Natural killer cell (primary cell): ENCODE measurements around the gene LHPP. TPM values are rescaled to one million over a fixed set of nuclear protein-coding genes. Genes with fewer than 3 reads are reported as not detected.

ENCODE experiments used
- ATAC-seq, 3 donors: fragments of 150-1000 bp in 2 of 3; fragments of 200-7000 bp in 1 of 3; cut with Tn5 transposase; 1 replicate in 1 of 3; 2 replicates in 2 of 3; pipeline ENCODE4 v1.10.0; 2021; ENCODE audit warnings: mild to moderate bottlenecking in 2 of 3, moderate library complexity in 2 of 3
- DNase-seq, 2 donors: peaks; one replicate each; pipeline versions ENCODE4 v3.0.0 to v3.0.0-alpha.2; 2013 to 2021; ENCODE audit warnings: mixed read lengths in 1 of 2
- H3K27ac ChIP-seq: one replicate; pipeline ENCODE4 v1.5.1; 2013; ENCODE audit warnings: mild to moderate bottlenecking, low read length
- H3K27me3 ChIP-seq: one replicate; pipeline ENCODE4 v1.6.1; 2013; ENCODE audit warnings: low read length; ENCODE audit not compliant: control insufficient read depth, insufficient read depth
- H3K36me3 ChIP-seq: one replicate; pipeline ENCODE4 v1.6.1; 2013; ENCODE audit warnings: low read length; ENCODE audit not compliant: control insufficient read depth, insufficient read depth
- H3K4me1 ChIP-seq: one replicate; pipeline ENCODE4 v1.6.1; 2013; ENCODE audit warnings: low read length; ENCODE audit not compliant: control insufficient read depth, insufficient read depth
- H3K4me3 ChIP-seq: one replicate; pipeline ENCODE4 v1.5.1; 2013; ENCODE audit warnings: low read length
- H3K9me3 ChIP-seq: one replicate; pipeline ENCODE4 v1.6.1; 2013; ENCODE audit warnings: low read length; ENCODE audit not compliant: control insufficient read depth, insufficient read depth
- H3K27ac Mint-ChIP-seq, 2 donors: one replicate each; pipeline ENCODE4 v1.8.0; 2022; ENCODE audit warnings: mild to moderate bottlenecking in 2 of 2, mixed read lengths in 2 of 2, moderate library complexity in 1 of 2
- H3K27me3 Mint-ChIP-seq, 2 donors: one replicate each; pipeline ENCODE4 v1.8.0; 2022; ENCODE audit warnings: low read depth in 2 of 2, mixed read lengths in 2 of 2
- H3K36me3 Mint-ChIP-seq: one replicate; pipeline ENCODE4 v1.8.0; 2022; ENCODE audit warnings: mixed read lengths
- H3K4me1 Mint-ChIP-seq, 2 donors: one replicate each; pipeline ENCODE4 v1.8.0; 2022; ENCODE audit warnings: mixed read lengths in 2 of 2
- H3K4me3 Mint-ChIP-seq: one replicate; pipeline ENCODE4 v1.8.0; 2022; ENCODE audit warnings: mild to moderate bottlenecking, moderate library complexity, mixed read lengths
- H3K9me3 Mint-ChIP-seq, 2 donors: one replicate each; pipeline ENCODE4 v1.8.0; 2022; ENCODE audit warnings: mixed read lengths in 2 of 2
- WGBS: methylation state at CpG from one replicate; pipeline ENCODE4 v1.1.7; 2013; ENCODE audit warnings: missing lambda C conversion rate; ENCODE audit not compliant: insufficient coverage; 5-methylcytosine and 5-hydroxymethylcytosine counted together
- intact Hi-C: fragments of 100-400 bp; cut with micrococcal nuclease; formaldehyde crosslinking; loops from one replicate; pipeline ENCODE4 v1.14.2; 2022
- total RNA-seq, 4 donors: library from RNA; stranded (reverse); fragments of 120-200 nt in 1 of 4; gene quantifications; one replicate each; pipeline versions ENCODE4 v1.2.3 to v1.2.4, GENCODE V29; 2013 to 2022
- TF ChIP-seq, protein P1 (sequence below): fragments of 200-600 bp; IDR thresholded peaks from one replicate; pipeline ENCODE4 v1.8.0; 2022; ENCODE audit warnings: antibody characterized with exemption

LHPP gene
- total RNA-seq, 3 donors from 2014 or later (not counting 1 experiment from before 2014, with no cell fraction given), result 12.3 to 19.3 (median 14.8) TPM

DNA sequence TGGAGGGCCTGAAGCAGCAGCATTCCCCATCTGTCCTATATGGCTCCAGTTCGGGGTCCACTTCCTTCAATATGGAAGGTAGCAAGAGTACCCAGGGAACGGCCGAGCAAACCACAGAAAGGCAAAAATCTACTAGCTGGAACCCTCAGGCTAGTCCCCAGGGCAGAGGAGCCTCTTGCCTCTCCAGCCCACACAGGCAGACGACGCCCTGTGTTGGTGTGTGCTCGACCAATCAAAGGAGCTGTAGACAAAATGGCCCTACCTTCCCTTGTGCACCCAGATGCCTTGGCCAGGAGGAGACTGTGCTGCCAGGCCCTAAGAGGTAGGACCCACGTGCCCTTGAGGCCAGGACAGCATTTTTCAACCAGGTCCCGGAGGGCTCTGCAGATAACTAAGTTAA, 191.1 kb downstream of the LHPP start:
- peak overlapping the region; percentile 97 to 99 for H3K27ac Mint-ChIP-seq
- WGBS, result 59% methylated on average over 8 of the region's 8 CpGs
- no peaks in the 10 kb centered on the region for H3K27me3 Mint-ChIP-seq
- intact Hi-C loops, result loop anchor here (10.0 kb wide), 1 partner anchor 878 kb away; no protein-coding TSS in a partner anchor
- Histone ChIP-seq H3K27me3 (no peaks in the 10 kb centered on the region), H3K4me3 (no peak overlapping the region), H3K4me1 (peaks cover 96% of the 10 kb centered on the region), H3K36me3 (peaks cover 9% of the 10 kb centered on the region), H3K27ac (peak overlapping the region; percentile 84), H3K9me3 (no peaks in the 10 kb centered on the region)
- no peaks in the 10 kb centered on the region for H3K36me3 Mint-ChIP-seq
- ATAC-seq (no peak), DNase-seq (no peak)
- peaks cover 53 to 87% of the 10 kb centered on the region in 2 donors for H3K4me1 Mint-ChIP-seq
- H3K9me3 Mint-ChIP-seq, result no peaks in the 10 kb centered on the region
- H3K4me3 Mint-ChIP-seq, result no peak overlapping the region
- TF ChIP-seq, protein P1, sequence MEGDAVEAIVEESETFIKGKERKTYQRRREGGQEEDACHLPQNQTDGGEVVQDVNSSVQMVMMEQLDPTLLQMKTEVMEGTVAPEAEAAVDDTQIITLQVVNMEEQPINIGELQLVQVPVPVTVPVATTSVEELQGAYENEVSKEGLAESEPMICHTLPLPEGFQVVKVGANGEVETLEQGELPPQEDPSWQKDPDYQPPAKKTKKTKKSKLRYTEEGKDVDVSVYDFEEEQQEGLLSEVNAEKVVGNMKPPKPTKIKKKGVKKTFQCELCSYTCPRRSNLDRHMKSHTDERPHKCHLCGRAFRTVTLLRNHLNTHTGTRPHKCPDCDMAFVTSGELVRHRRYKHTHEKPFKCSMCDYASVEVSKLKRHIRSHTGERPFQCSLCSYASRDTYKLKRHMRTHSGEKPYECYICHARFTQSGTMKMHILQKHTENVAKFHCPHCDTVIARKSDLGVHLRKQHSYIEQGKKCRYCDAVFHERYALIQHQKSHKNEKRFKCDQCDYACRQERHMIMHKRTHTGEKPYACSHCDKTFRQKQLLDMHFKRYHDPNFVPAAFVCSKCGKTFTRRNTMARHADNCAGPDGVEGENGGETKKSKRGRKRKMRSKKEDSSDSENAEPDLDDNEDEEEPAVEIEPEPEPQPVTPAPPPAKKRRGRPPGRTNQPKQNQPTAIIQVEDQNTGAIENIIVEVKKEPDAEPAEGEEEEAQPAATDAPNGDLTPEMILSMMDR, result no peak

DNA sequence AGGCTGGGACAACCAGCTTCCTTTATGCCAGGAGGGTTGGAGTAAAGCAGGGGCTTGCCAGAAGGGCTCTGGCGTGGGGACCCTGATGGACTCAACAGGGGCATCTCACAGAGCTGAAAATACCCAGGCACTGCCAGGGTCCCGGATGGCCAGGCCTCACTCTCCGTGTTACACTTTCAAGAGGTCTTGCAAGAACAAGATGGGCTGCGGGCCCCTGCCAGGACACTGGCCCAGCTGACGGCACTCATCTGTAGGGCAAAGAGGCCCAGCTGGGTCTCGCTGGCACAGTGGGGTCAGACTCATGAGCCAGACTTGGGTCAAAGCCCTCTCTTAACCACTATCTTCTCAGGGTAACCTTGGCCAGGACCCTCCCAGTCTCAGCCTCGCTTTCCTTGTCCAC, 191.7 kb downstream of the LHPP start:
- Histone ChIP-seq H3K36me3 (peaks cover 9% of the 10 kb centered on the region), H3K4me1 (peaks cover 96% of the 10 kb centered on the region), H3K4me3 (no peak overlapping the region), H3K27me3 (no peaks in the 10 kb centered on the region), H3K9me3 (no peaks in the 10 kb centered on the region), H3K27ac (peak overlapping the region; percentile 84)
- Mint-ChIP-seq H3K9me3 (no peaks in the 10 kb centered on the region), H3K4me3 (no peak overlapping the region), H3K4me1 (peaks cover 53 to 87% of the 10 kb centered on the region in 2 donors), H3K27ac (peak overlapping the region; percentile 97 to 99), H3K36me3 (no peaks in the 10 kb centered on the region), H3K27me3 (no peaks in the 10 kb centered on the region)
- DNase-seq (no peak), ATAC-seq (no peak)
- TF ChIP-seq, protein P1, result no peak
- intact Hi-C loops, result loop anchor here (10.0 kb wide), 1 partner anchor 879 kb away; no protein-coding TSS in a partner anchor
- WGBS, result 82% methylated on average over 7 of the region's 7 CpGs

DNA sequence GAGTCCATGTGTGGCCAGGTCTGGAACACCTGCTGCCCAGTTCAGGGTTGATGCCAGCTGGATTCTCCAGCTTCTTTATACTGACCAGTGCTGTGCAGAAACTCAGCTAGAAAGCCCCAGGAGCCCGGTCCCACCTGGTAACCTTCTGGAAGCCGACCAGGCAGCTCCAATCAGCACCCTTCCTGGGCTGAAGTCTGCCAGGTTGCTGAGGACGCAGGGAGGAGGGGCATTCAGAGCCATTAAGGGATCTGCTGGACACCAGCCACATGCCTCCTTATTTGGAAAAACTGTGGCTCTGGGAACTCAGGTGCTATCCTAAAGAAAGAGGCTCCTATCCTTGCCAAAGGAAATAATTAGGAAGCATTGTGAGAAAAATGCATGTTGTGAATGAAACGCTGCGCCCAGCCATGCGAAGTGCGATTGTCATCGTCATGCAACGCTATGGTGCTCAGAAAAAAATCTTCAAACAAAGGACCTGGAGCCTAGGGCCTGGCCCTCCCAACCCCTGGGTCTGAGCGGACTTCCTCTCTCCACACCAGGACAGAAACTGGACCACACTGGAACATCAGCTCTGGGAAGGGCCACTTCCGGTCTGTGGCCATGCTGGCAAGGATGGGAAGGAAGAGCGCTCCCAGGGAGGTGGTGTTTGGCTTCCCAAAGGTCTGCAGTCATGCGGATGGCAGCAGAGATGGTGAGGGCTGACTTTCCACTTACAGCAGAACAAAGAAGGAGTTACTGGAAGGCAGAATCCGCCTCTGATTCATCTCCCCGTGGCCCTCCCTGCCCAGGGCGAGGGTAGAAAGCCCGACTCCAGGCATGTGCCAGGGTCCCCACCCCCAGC, 192.4 kb downstream of the LHPP start:
- ATAC-seq (no peak), DNase-seq (no peak)
- intact Hi-C loops, result loop anchor here (10.0 kb wide), 1 partner anchor 879 kb away; no protein-coding TSS in a partner anchor
- H3K27ac Mint-ChIP-seq, result peak overlapping the region; percentile 72 to 99
- no peak overlapping the region for H3K4me3 ChIP-seq
- 92% methylated on average over 16 of the region's 17 CpGs for WGBS
- H3K9me3 ChIP-seq, result no peaks in the 10 kb centered on the region
- H3K36me3 Mint-ChIP-seq, result no peaks in the 10 kb centered on the region
- no peaks in the 10 kb centered on the region for H3K9me3 Mint-ChIP-seq
- H3K36me3 ChIP-seq, result peaks cover 9% of the 10 kb centered on the region
- peak overlapping the region; percentile 69 for H3K27ac ChIP-seq
- H3K27me3 Mint-ChIP-seq, result no peaks in the 10 kb centered on the region
- peaks cover 96% of the 10 kb centered on the region for H3K4me1 ChIP-seq
- H3K4me1 Mint-ChIP-seq, result peaks cover 53 to 87% of the 10 kb centered on the region in 2 donors
- TF ChIP-seq, protein P1, result no peak
- no peaks in the 10 kb centered on the region for H3K27me3 ChIP-seq
- no peak overlapping the region for H3K4me3 Mint-ChIP-seq
